Kidney epithelial cell (primary cell): ENCODE results near the gene SCPEP1. TPM values are rescaled to one million over a fixed set of nuclear protein-coding genes. Genes with fewer than 3 reads are reported as not detected.

ENCODE experiments used
- DNase-seq: peaks from one replicate; pipeline ENCODE4 v3.0.0-alpha.2; 2010; ENCODE audit warnings: low read depth
- H3K27me3 ChIP-seq: 2 replicates; pipeline ENCODE4 v1.6.0; 2011; ENCODE audit warnings: low read length; ENCODE audit not compliant: control insufficient read depth, insufficient read depth
- H3K36me3 ChIP-seq: 2 replicates; pipeline ENCODE4 v1.5.1; 2011; ENCODE audit warnings: low read length; ENCODE audit not compliant: control insufficient read depth, insufficient read depth
- H3K4me3 ChIP-seq: 2 replicates; pipeline ENCODE4 v1.5.1; 2011; ENCODE audit warnings: low read depth, mild to moderate bottlenecking, control low read depth, low read length
- CTCF ChIP-seq: IDR thresholded peaks from 2 replicates; pipeline ENCODE4 v1.5.1; 2011; ENCODE audit warnings: mild to moderate bottlenecking, moderate library complexity, low read length, control low read depth, inconsistent platforms; ENCODE audit not compliant: insufficient read depth, poor library complexity, severe bottlenecking
- total RNA-seq: library from RNA; depleted of rRNA; stranded (reverse); fragments of >200 nt; gene quantifications from 2 replicates; pipeline ENCODE4 v1.2.3, GENCODE V29; 2015

The SCPEP1 gene
- total RNA-seq = 23.7 and 24.8 TPM in 2 replicates

GRCh38 chr17:56977673-56978395 lies at the start of gene SCPEP1:
SCPEP1 (plus strand) TSS chr17:56978131; CDS start chr17:56978160, 29 bp downstream.
- Histone ChIP-seq H3K4me3 (peak within 1 kb of the TSS; percentile 51), H3K36me3 (no peaks in the 10 kb centered on the region), H3K27me3 (no peaks in the 10 kb centered on the region)
- peak; percentile 32 for DNase-seq
- TF ChIP-seq CTCF = no peak

GRCh38 chr17:56928586-56928985 lies 49.3 kb upstream of the SCPEP1 start:
- no peak for DNase-seq
- H3K4me3 ChIP-seq = no peak overlapping the region
- no peak for TF ChIP-seq CTCF
- H3K36me3 ChIP-seq = no peaks in the 10 kb centered on the region
- H3K27me3 ChIP-seq = no peaks in the 10 kb centered on the region

GRCh38 chr17:56929362-56929969 lies 48.5 kb upstream of the SCPEP1 start:
- Histone ChIP-seq H3K27me3 (no peaks in the 10 kb centered on the region), H3K36me3 (peaks cover 1% of the 10 kb centered on the region), H3K4me3 (no peak overlapping the region)
- no peak for DNase-seq
- TF ChIP-seq CTCF = no peak

GRCh38 chr17:56930739-56931337 lies 47.1 kb upstream of the SCPEP1 start:
- TF ChIP-seq CTCF = no peak
- Histone ChIP-seq H3K36me3 (peaks cover 1% of the 10 kb centered on the region), H3K27me3 (no peaks in the 10 kb centered on the region), H3K4me3 (no peak overlapping the region)
- no peak for DNase-seq

- Histone ChIP-seq H3K27me3 (no peaks in the 10 kb centered on the region), H3K36me3 (peaks cover 1% of the 10 kb centered on the region), H3K4me3 (no peak overlapping the region)
- TF ChIP-seq CTCF = no peak
- no peak for DNase-seq
Observed at GRCh38 chr17:56933151-56933745, 44.7 kb upstream of the SCPEP1 start.
